ENCODE data around the gene RAB5A.

DNA sequence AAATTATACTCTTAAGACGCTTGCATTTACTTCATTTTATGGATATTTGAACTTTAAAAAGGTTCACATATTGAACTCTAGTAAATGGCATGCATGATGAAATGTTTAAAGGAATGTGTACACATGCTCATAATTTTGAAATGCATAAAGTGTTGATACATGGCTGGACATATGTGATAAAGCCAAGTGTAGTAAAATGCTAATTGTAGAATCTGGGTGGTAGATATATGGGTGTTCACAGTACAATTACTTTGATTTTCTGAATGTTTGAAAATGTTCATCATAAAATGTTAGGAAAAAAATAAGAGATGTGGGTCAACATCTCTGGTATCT, 8.6 kb upstream of the RAB5A start:
- TF ChIP-seq, protein P1, sequence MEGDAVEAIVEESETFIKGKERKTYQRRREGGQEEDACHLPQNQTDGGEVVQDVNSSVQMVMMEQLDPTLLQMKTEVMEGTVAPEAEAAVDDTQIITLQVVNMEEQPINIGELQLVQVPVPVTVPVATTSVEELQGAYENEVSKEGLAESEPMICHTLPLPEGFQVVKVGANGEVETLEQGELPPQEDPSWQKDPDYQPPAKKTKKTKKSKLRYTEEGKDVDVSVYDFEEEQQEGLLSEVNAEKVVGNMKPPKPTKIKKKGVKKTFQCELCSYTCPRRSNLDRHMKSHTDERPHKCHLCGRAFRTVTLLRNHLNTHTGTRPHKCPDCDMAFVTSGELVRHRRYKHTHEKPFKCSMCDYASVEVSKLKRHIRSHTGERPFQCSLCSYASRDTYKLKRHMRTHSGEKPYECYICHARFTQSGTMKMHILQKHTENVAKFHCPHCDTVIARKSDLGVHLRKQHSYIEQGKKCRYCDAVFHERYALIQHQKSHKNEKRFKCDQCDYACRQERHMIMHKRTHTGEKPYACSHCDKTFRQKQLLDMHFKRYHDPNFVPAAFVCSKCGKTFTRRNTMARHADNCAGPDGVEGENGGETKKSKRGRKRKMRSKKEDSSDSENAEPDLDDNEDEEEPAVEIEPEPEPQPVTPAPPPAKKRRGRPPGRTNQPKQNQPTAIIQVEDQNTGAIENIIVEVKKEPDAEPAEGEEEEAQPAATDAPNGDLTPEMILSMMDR (IDR thresholded peaks at IDR 0.05), result no peak
- TF ChIP-seq EP300 (IDR thresholded peaks at IDR 0.05; ENCODE audit: low read depth), result no peak
- no peak for TF ChIP-seq POLR2A (IDR thresholded peaks at IDR 0.05)

All from transverse colon (tissue), 3 donors.